ENCODE measurements around the gene MYPN.

- TF ChIP-seq CTCF (conservative IDR thresholded peaks at IDR 0.05; ENCODE audit: low read depth in 2 of 2) (no peak), EZH2 (IDR thresholded peaks at IDR 0.05; ENCODE audit: low read depth, unreplicated experiment) (no peak)
These were observed 66.7 kb downstream of the MYPN start for GRCh38 chr10:68175949-68176348.
